K562 (cell line): Measurements from ENCODE around the gene RET. TPM values are rescaled to one million over a fixed set of nuclear protein-coding genes. Genes with fewer than 3 reads are reported as not detected.

Experiments
- ATAC-seq: fragments of 200-7000 bp; cut with Tn5 transposase; 3 replicates; pipeline ENCODE4 v1.9.1; 2020; ENCODE audit warnings: moderate library complexity
- BruUV-seq: library from RNA; stranded (reverse); fragments of 400-500 nt; replicated peaks from 2 replicates; lab custom pipeline; 2021; lab: Mats Ljungman, UMichigan
- CTCF ChIA-PET: fragments of 300-600 bp; formaldehyde crosslinking; extraction: SDS; loops from one replicate; lab custom pipeline; 2021; ENCODE audit warnings: low intra/inter-chr PET ratio; lab: Yijun Ruan, JAX
- POLR2A ChIA-PET: fragments of 300-600, 350-650 bp; sonication (Branson Sonifier 250); formaldehyde crosslinking; extraction: SDS; loops from one replicate; lab custom pipeline; 2021; ENCODE audit warnings: antibody characterized with exemption, inconsistent platforms; lab: Yijun Ruan, JAX
- DNase-seq, 4 experiments: peaks; one replicate each; pipeline versions ENCODE4 v3.0.0 to v3.0.0-alpha.2; 2011 to 2018; ENCODE audit warnings: low spot score in 3 of 4, mixed read lengths in 3 of 4; ENCODE audit errors: extremely low read depth in 1 of 4
- FAIRE-seq: peaks from 2 replicates; lab custom pipeline; 2011; peaks lifted over from hg19 to GRCh38; lab: Jason Lieb, UNC
- H2AFZ ChIP-seq: 2 replicates; pipeline ENCODE4 v1.6.0; 2011; ENCODE audit warnings: low read depth, low read length, control low read depth, inconsistent platforms
- H3K27ac ChIP-seq: fragments of 200-600 bp; 3 replicates; pipeline ENCODE4 v1.8.0; 2011; ENCODE audit warnings: low read depth, mild to moderate bottlenecking, control low read depth, inconsistent platforms, low read length, moderate library complexity, mixed read lengths; ENCODE audit errors: extremely low read depth
- H3K27me3 ChIP-seq, 2 experiments: fragments of 300-600 bp in 1 of 2; 2 replicates in 1 of 2; 3 replicates in 1 of 2; pipeline versions ENCODE4 v1.6.0 to v1.8.0; 2011; ENCODE audit warnings: inconsistent platforms in 2 of 2, low read length in 2 of 2, mild to moderate bottlenecking in 1 of 2, mixed read lengths in 1 of 2, moderate library complexity in 1 of 2; ENCODE audit not compliant: control insufficient read depth in 2 of 2, insufficient read depth in 2 of 2
- H3K36me3 ChIP-seq: fragments of 300-600 bp; 3 replicates; pipeline ENCODE4 v1.8.0; 2011; ENCODE audit warnings: mild to moderate bottlenecking, low read length, inconsistent platforms; ENCODE audit not compliant: control insufficient read depth, insufficient read depth
- H3K4me1 ChIP-seq, 2 experiments: fragments of 200-600 bp in 1 of 2; replicated peaks in 1 of 2; 2 replicates in 1 of 2; 3 replicates in 1 of 2; pipeline versions ENCODE4 v1.5.1 to v1.8.0; 2011; ENCODE audit warnings: inconsistent platforms in 2 of 2, low read length in 2 of 2, mild to moderate bottlenecking in 1 of 2, mixed read lengths in 1 of 2, moderate library complexity in 1 of 2; ENCODE audit not compliant: control insufficient read depth in 2 of 2, insufficient read depth in 2 of 2
- H3K4me2 ChIP-seq: 2 replicates; pipeline ENCODE4 v1.6.1; 2011; ENCODE audit warnings: low read length, control low read depth, inconsistent platforms, mixed read lengths; ENCODE audit not compliant: insufficient read depth
- H3K4me3 ChIP-seq: fragments of 200-600 bp; sonication (generic), shearing (Covaris generic); 2 replicates; pipeline ENCODE4 v1.5.1; 2016; ENCODE audit warnings: control low read depth, inconsistent platforms
- H3K79me2 ChIP-seq: fragments of 200-600 bp; 3 replicates; pipeline ENCODE4 v1.8.0; 2011; ENCODE audit warnings: low read length, inconsistent platforms; ENCODE audit not compliant: control insufficient read depth, insufficient read depth
- H3K9ac ChIP-seq, 2 experiments: 2 replicates each; pipeline versions ENCODE4 v1.6.0 to v1.6.1; 2011; ENCODE audit warnings: low read depth in 2 of 2, low read length in 2 of 2, control low read depth in 1 of 2, inconsistent platforms in 1 of 2, mild to moderate bottlenecking in 1 of 2, mixed read lengths in 1 of 2; ENCODE audit not compliant: insufficient read depth in 1 of 2
- H3K9me1 ChIP-seq: one replicate; pipeline ENCODE4 v1.6.0; 2011; ENCODE audit warnings: inconsistent platforms, mild to moderate bottlenecking, low read length, moderate library complexity; ENCODE audit not compliant: control insufficient read depth, insufficient read depth
- H3K9me3 ChIP-seq: replicated peaks from 2 replicates; pipeline ENCODE4 v1.5.1; 2011; ENCODE audit warnings: low read depth, low read length, inconsistent platforms; ENCODE audit not compliant: control insufficient read depth, insufficient read depth
- H4K20me1 ChIP-seq: replicated peaks from 2 replicates; pipeline ENCODE4 v1.6.1; 2011; ENCODE audit warnings: low read length, inconsistent platforms, mixed read lengths; ENCODE audit not compliant: control insufficient read depth, insufficient read depth
- NR4A1 ChIP-seq, 2 experiments: fragments of 250-450 bp in 1 of 2; fragments of 450-650 bp in 1 of 2; sonication (Bioruptor Pico) in 1 of 2; IDR thresholded peaks; 2 replicates each; pipeline versions ENCODE4 v1.4.0 to v1.6.1; 2016 to 2020; ENCODE audit warnings: mild to moderate bottlenecking in 2 of 2, missing compliant biosample characterization in 1 of 2, missing genetic modification characterization in 1 of 2, moderate library complexity in 1 of 2
- SRSF9 ChIP-seq: fragments of 200-400 bp; formaldehyde crosslinking; IDR thresholded peaks from 2 replicates; pipeline ENCODE4 v1.6.1; 2017; ENCODE audit warnings: low read depth, low read length, borderline replicate concordance
- ZNF282 ChIP-seq: sonication (generic); formaldehyde crosslinking; IDR thresholded peaks from 2 replicates; pipeline ENCODE4 v1.8.1; 2023; ENCODE audit warnings: missing genetic modification reagents
- WGBS: fragments of 100-300 bp; shearing (Covaris generic); methylation state at CpG from one replicate; pipeline ENCODE4 v1.1.6; 2016; ENCODE audit warnings: low coverage, mixed read lengths; ENCODE audit not compliant: insufficient coverage; ENCODE audit errors: missing lambda C conversion rate; 5-methylcytosine and 5-hydroxymethylcytosine counted together
- in situ Hi-C: fragments of 300-500 bp; cut with MboI; formaldehyde crosslinking; loops from 4 replicates; pipeline ENCODE4 v1.15.0; 2018; ENCODE audit warnings: inconsistent platforms, mixed read lengths
- intact Hi-C: fragments of 100-400 bp; cut with micrococcal nuclease; formaldehyde crosslinking; loops from 2 replicates; pipeline ENCODE4 v1.14.2; 2022
- polyA plus RNA-seq, 8 experiments: library from polyadenylated mRNA; depleted of rRNA in 4 of 8; stranded (reverse) in 5 of 8; unstranded in 3 of 8; fragments of >200 nt; fragmentation: Nextera tagmentation in 2 of 8; fragmentation: Illumina TruSeq in 1 of 8; extraction: Ambion mirVana in 2 of 8; extraction: Trizol in 1 of 8; gene quantifications; 2 replicates each; pipeline versions ENCODE4 v1.2.1 to v1.2.3, GENCODE V29; 2011 to 2014; ENCODE audit warnings: inconsistent platforms in 1 of 8, missing spikeins in 1 of 8
- total RNA-seq, 7 experiments: library from RNA; depleted of rRNA in 6 of 7; stranded (reverse); fragments of >200 nt in 6 of 7; fragmentation: Illumina TruSeq in 2 of 7; extraction: Trizol in 2 of 7; gene quantifications; 2 replicates each; pipeline versions ENCODE4 v1.2.1 to v1.2.3, GENCODE V29; 2011 to 2021; ENCODE audit warnings: low replicate concordance in 1 of 7
- TF ChIP-seq, protein P1 (sequence below), 2 experiments: fragments of 450-650 bp; conservative IDR thresholded peaks; 2 replicates each; pipeline ENCODE4 v1.6.1; 2017; ENCODE audit warnings: mild to moderate bottlenecking in 2 of 2, moderate library complexity in 2 of 2

Gene RET
- total and polyA plus RNA-seq, 9 of the 15 experiments (the other 6 are each of a cell fraction or from before 2014, with no cell fraction given): 0.04 to 0.05 TPM; not detected in 7

GRCh38 chr10:43041422-43042342, 35.2 kb upstream of the RET start:
- under 1% methylated on average over 9 of the region's 9 CpGs for whole genome bisulfite sequencing
- H3K4me3 ChIP-seq: no peak overlapping the region
- H3K36me3 ChIP-seq: no peaks in the 10 kb centered on the region
- no peak overlapping the region for H2AFZ ChIP-seq
- TF ChIP-seq SRSF9 (no peak), ZNF282 (CRISPR knock-in tag) (no peak), NR4A1 (CRISPR knock-in tag; IDR thresholded peaks at IDR 0.05) (no peak), NR4A1 (tag; IDR thresholded peaks at IDR 0.05) (no peak)
- TF ChIP-seq, protein P1, sequence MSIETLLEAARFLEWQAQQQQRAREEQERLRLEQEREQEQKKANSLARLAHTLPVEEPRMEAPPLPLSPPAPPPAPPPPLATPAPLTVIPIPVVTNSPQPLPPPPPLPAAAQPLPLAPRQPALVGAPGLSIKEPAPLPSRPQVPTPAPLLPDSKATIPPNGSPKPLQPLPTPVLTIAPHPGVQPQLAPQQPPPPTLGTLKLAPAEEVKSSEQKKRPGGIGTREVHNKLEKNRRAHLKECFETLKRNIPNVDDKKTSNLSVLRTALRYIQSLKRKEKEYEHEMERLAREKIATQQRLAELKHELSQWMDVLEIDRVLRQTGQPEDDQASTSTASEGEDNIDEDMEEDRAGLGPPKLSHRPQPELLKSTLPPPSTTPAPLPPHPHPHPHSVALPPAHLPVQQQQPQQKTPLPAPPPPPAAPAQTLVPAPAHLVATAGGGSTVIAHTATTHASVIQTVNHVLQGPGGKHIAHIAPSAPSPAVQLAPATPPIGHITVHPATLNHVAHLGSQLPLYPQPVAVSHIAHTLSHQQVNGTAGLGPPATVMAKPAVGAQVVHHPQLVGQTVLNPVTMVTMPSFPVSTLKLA (conservative IDR thresholded peaks at IDR 0.05): no peak
- H3K9me1 ChIP-seq: peaks cover 2% of the 10 kb centered on the region
- in situ Hi-C loops (no loop called here), intact Hi-C loops (no loop called here)
- no peak overlapping the region for H3K27ac ChIP-seq
- FAIRE-seq (no peak), DNase-seq (no peak), ATAC-seq (no peak)
- H3K4me2 ChIP-seq: no peak overlapping the region
- no peaks in the 10 kb centered on the region for H3K9me3 ChIP-seq
- ChIA-PET POLR2A (no interaction called here), CTCF (no interaction called here)
- no peaks in the 10 kb centered on the region for H3K79me2 ChIP-seq
- BruUV-seq: no TSS peak
- no peak overlapping the region for H3K9ac ChIP-seq
- H3K4me1 ChIP-seq: peaks cover 0 to 4% of the 10 kb centered on the region in 2 experiments; a peak in 2 of 5 replicates
- H3K27me3 ChIP-seq: peaks cover 0 to 24% of the 10 kb centered on the region in 2 experiments; a peak in 2 of 5 replicates
- H4K20me1 ChIP-seq: no peaks in the 10 kb centered on the region
